Activated CD8-positive, alpha-beta memory T cell treated with anti-CD3 and anti-CD28 coated beads, Interleukin-2, amount 50 U/mL, for 4 hours (primary cell): Measurements from ENCODE around the gene OR4B1.

ENCODE experiments used
- DNase-seq: peaks from one replicate; pipeline ENCODE4 v3.0.0-alpha.2; 2020

Gene OR4B1

DNA sequence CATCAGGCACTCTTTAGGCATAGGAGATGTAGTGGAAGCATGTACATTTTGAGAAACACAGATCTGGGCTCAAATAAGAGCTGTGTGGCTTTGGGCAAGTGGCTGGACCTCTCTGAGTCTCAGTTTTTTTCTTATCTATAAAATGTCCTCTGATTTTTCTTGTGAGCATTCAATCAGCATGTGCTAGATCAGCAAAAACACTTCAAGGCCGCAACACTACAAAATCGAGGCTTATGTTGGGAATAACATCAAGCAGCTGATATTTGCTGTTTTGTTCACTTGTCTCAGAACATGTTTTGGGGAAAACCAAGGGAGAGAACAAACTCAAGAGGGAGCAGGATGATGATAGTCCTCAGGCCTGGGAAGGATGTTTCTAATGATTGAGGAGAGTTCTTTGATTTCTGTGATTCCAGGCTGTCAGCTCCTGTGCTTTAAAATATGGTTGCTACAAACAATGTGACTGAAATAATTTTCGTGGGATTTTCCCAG lies 46.9 kb downstream of the OR4B1 start, which contains the start of gene OR4X1:
TSS of gene OR4X1 (plus strand) at position 439 of the 489 bp plus-strand sequence. CDS start at position 439, 0 bp downstream.
- DNase-seq, result no peak
